ENCODE results near the gene GPN2.
"Not testable (repeated sequence)": the region's sequence is repeated elsewhere in the genome, so short reads cannot be mapped to it uniquely, and the experiment has no call there.

The GPN2 gene

GRCh38 chr1:26907071-26907917 lies 17.2 kb upstream of the GPN2 start:
- Histone ChIP-seq H3K4me2 (no peak overlapping the region), H3K27ac (no peak overlapping the region), H4K20me1 (no peaks in the 10 kb centered on the region), H3K36me3 (no peaks in the 10 kb centered on the region), H3K9me3 (no peaks in the 10 kb centered on the region), H3K4me1 (peaks cover 6% of the 10 kb centered on the region; the same call in 1 of the 2 replicates), H3K4me3 (no peak overlapping the region), H3K9ac (no peak overlapping the region), H3K27me3 (no peaks in the 10 kb centered on the region)
- TF ChIP-seq Cebpa-rat (IDR thresholded peaks at IDR 0.05), result no peak

- peak overlapping the region; percentile 88 for H3K9ac ChIP-seq
- peak overlapping the region; percentile 85 for H3K27ac ChIP-seq
- H3K9me3 ChIP-seq, result no peaks in the 10 kb centered on the region
- H3K36me3 ChIP-seq, result peaks cover 30% of the 10 kb centered on the region
- no peak for TF ChIP-seq Cebpa-rat (IDR thresholded peaks at IDR 0.05)
- peak overlapping the region; percentile 84 for H3K4me2 ChIP-seq
- H3K4me3 ChIP-seq, result peak overlapping the region; percentile 82
- peaks cover 22% of the 10 kb centered on the region for H3K4me1 ChIP-seq
- no peaks in the 10 kb centered on the region for H4K20me1 ChIP-seq
- H3K27me3 ChIP-seq, result no peaks in the 10 kb centered on the region
These were observed 10.9 kb upstream of the GPN2 start for GRCh38 chr1:26900815-26901511.

- peaks cover 38% of the 10 kb centered on the region for H3K36me3 ChIP-seq
- no peaks in the 10 kb centered on the region for H3K27me3 ChIP-seq
- no peaks in the 10 kb centered on the region for H3K9me3 ChIP-seq
- H4K20me1 ChIP-seq, result no peaks in the 10 kb centered on the region
- peak within 1 kb of the TSS; percentile 82 for H3K4me3 ChIP-seq
- H3K27ac ChIP-seq, result peak within 1 kb of the TSS; percentile 85
- peak within 1 kb of the TSS; percentile 84 for H3K4me2 ChIP-seq
- no peak for TF ChIP-seq Cebpa-rat (IDR thresholded peaks at IDR 0.05)
- H3K9ac ChIP-seq, result peak within 1 kb of the TSS; percentile 88
- peaks cover 22% of the 10 kb centered on the region for H3K4me1 ChIP-seq
These were observed 10.1 kb upstream of the GPN2 start, which contains the start of gene GPATCH3 for GRCh38 chr1:26900001-26900814. TSS of gene GPATCH3 (minus strand) at chr1:26900467. CDS start at chr1:26900442, 25 bp downstream.

GRCh38 chr1:26897351-26897750 lies 7.3 kb upstream of the GPN2 start:
- Histone ChIP-seq H3K4me1 (peaks cover 22% of the 10 kb centered on the region), H4K20me1 (no peaks in the 10 kb centered on the region), H3K36me3 (peaks cover 66% of the 10 kb centered on the region), H3K4me2 (no peak overlapping the region), H3K9ac (no peak overlapping the region), H3K4me3 (no peak overlapping the region), H3K9me3 (no peaks in the 10 kb centered on the region), H3K27me3 (no peaks in the 10 kb centered on the region), H3K27ac (no peak overlapping the region)
- TF ChIP-seq Cebpa-rat (IDR thresholded peaks at IDR 0.05), result no peak

- H3K4me2 ChIP-seq, result no peak overlapping the region
- peaks cover 6% of the 10 kb centered on the region for H4K20me1 ChIP-seq
- 0 out of 2 replicates have a peak overlapping the region, but pooled peaks have one; percentile 19 for H3K9ac ChIP-seq
- no peak overlapping the region for H3K27ac ChIP-seq
- no peaks in the 10 kb centered on the region for H3K27me3 ChIP-seq
- no peak for TF ChIP-seq Cebpa-rat (IDR thresholded peaks at IDR 0.05)
- peaks cover 23% of the 10 kb centered on the region for H3K4me1 ChIP-seq
- H3K4me3 ChIP-seq, result no peak overlapping the region
- peaks cover 75% of the 10 kb centered on the region for H3K36me3 ChIP-seq
- H3K9me3 ChIP-seq, result no peaks in the 10 kb centered on the region
These were observed 4.2 kb upstream of the GPN2 start for GRCh38 chr1:26894263-26894662.

GRCh38 chr1:26890467-26890796 lies 349 bp upstream of the GPN2 start:
- Histone ChIP-seq H4K20me1 (peaks cover 40% of the 10 kb centered on the region), H3K4me1 (peaks cover 25% of the 10 kb centered on the region), H3K27me3 (no peaks in the 10 kb centered on the region), H3K9ac (peak overlapping the region; percentile 90), H3K27ac (peak overlapping the region; percentile 81), H3K4me2 (peak overlapping the region; percentile 84), H3K4me3 (peak overlapping the region; percentile 91), H3K9me3 (no peaks in the 10 kb centered on the region), H3K36me3 (peaks cover 78% of the 10 kb centered on the region)
- TF ChIP-seq Cebpa-rat (IDR thresholded peaks at IDR 0.05), result no peak

- no peak overlapping the region for H3K4me3 ChIP-seq
- peaks cover 78% of the 10 kb centered on the region for H3K36me3 ChIP-seq
- H3K27me3 ChIP-seq, result no peaks in the 10 kb centered on the region
- no peaks in the 10 kb centered on the region for H3K9me3 ChIP-seq
- no peak for TF ChIP-seq Cebpa-rat (IDR thresholded peaks at IDR 0.05)
- H3K4me2 ChIP-seq, result no peak overlapping the region
- peak overlapping the region; percentile 90; the same call in 1 of the 2 replicates for H3K9ac ChIP-seq
- peaks cover 52% of the 10 kb centered on the region for H4K20me1 ChIP-seq
- H3K4me1 ChIP-seq, result peaks cover 25% of the 10 kb centered on the region
- H3K27ac ChIP-seq, result no peak overlapping the region
These were observed 1.9 kb downstream of the GPN2 start for GRCh38 chr1:26888231-26888630.

GRCh38 chr1:26887125-26887524 lies 3.0 kb downstream of the GPN2 start:
- Histone ChIP-seq H3K27me3 (no peaks in the 10 kb centered on the region), H4K20me1 (peaks cover 59% of the 10 kb centered on the region), H3K36me3 (peaks cover 78% of the 10 kb centered on the region), H3K4me1 (peaks cover 25% of the 10 kb centered on the region), H3K4me3 (no peak overlapping the region), H3K27ac (no peak overlapping the region), H3K9me3 (no peaks in the 10 kb centered on the region), H3K4me2 (no peak overlapping the region), H3K9ac (no peak overlapping the region)
- TF ChIP-seq Cebpa-rat (IDR thresholded peaks at IDR 0.05), result no peak

GRCh38 chr1:26882696-26883463 lies 7.2 kb downstream of the GPN2 start:
- Histone ChIP-seq H4K20me1 (peaks cover 68% of the 10 kb centered on the region), H3K9ac (no peak overlapping the region), H3K27me3 (no peaks in the 10 kb centered on the region), H3K4me1 (no peaks in the 10 kb centered on the region), H3K4me2 (no peak overlapping the region), H3K27ac (no peak overlapping the region), H3K9me3 (no peaks in the 10 kb centered on the region), H3K36me3 (peaks cover 98% of the 10 kb centered on the region), H3K4me3 (no peak overlapping the region)
- TF ChIP-seq Cebpa-rat (IDR thresholded peaks at IDR 0.05), result no peak

GRCh38 chr1:26881611-26882010 lies 8.5 kb downstream of the GPN2 start:
- not testable (repeated sequence) for H3K27me3 ChIP-seq, H3K9me3 ChIP-seq, H3K4me2 ChIP-seq, H3K9ac ChIP-seq, H3K4me3 ChIP-seq, H3K4me1 ChIP-seq, H3K27ac ChIP-seq
- Histone ChIP-seq H3K36me3 (peaks cover 98% of the 10 kb centered on the region), H4K20me1 (peaks cover 58% of the 10 kb centered on the region)

Measured in BLaER1 (cell line).